GM18861 (cell line): ENCODE data around the gene FAM151A.

Source experiments
- ATAC-seq: cut with Tn5 transposase; IDR thresholded peaks from one replicate; pipeline ENCODE4 v1.9.1; 2021; ENCODE audit not compliant: unreplicated experiment

FAM151A gene

DNA sequence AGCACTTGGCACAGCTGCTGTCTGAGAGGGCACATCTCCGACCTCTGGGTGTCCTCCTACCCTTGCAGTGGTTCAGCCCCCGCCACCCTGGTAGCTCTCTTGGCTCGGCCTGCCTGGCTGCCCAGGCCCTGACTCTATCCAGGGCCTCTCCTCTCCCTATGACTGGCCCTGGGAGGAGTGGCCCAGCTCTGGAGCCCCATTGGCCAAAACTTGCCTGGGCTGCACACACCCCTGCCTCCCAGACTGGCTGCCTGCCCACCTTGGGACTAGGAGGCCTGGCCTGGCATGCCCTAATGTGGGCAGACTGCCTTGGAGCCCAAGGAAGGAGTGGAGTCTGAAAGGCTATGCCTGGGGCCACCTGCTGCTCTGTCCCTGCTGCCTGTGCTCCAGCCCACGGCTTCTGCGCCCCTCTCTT is 41.7 kb downstream of the FAM151A start:
- no peak for ATAC-seq

- no peak for ATAC-seq
These were observed 42.3 kb downstream of the FAM151A start for GRCh38 chr1:54580856-54581550.

DNA sequence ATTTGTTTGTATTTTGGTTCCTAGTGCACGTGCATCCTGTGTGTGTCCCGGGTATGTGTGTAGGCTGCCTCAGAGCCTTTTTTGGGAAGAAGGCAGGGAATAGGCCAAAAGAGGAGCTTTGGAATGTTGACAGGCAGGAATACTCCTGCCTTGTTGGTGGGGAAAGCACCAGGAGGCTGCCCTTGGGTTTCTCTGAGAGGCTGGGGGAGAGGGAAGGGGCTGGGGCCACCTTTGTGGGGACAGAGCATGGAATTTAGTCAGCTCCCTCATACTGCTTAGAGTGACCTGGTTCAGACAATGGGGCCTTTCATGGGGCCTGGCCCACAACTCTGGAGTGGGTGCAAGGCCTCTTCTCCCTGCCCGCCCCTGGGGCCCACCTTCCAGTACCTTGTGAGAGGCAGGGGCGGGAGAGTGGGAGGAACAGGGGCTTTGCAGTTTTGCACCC is 44.0 kb downstream of the FAM151A start:
- no peak for ATAC-seq

GRCh38 chr1:54577612-54578011 is 45.7 kb downstream of the FAM151A start:
- ATAC-seq = no peak

GRCh38 chr1:54575605-54576290 is 47.6 kb downstream of the FAM151A start:
- ATAC-seq = no peak

- ATAC-seq = no peak
These were observed 48.2 kb downstream of the FAM151A start for GRCh38 chr1:54575161-54575560.

GRCh38 chr1:54574158-54574778 is 49.1 kb downstream of the FAM151A start:
- no peak for ATAC-seq

GRCh38 chr1:54572542-54572850 is 50.8 kb downstream of the FAM151A start:
- no peak for ATAC-seq

GRCh38 chr1:54571803-54572541 is 51.4 kb downstream of the FAM151A start:
- no peak for ATAC-seq

- no peak for ATAC-seq
These were observed 52.0 kb downstream of the FAM151A start for GRCh38 chr1:54571326-54571725.

- ATAC-seq = no peak
These were observed 53.2 kb downstream of the FAM151A start for GRCh38 chr1:54570161-54570560.

DNA sequence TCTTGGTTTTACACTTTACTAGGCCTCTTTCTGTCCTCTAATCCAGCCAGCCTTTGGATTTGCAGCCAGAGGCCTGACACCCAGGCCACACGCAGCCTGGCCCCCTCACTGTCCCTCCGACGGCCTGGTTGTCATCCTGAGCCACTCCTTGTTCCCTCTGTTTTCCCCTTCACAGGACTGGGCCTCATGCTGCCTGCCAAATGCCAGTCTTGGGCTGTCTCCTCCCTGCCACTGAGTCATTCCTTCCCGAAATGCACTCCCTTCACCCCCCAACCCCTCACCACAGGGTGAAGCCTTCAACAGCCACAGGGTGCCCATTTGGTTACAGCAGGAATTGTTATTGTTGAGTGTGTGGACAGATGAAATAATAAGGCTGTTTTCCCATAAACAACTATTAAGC is 54.0 kb downstream of the FAM151A start:
- ATAC-seq = no peak

DNA sequence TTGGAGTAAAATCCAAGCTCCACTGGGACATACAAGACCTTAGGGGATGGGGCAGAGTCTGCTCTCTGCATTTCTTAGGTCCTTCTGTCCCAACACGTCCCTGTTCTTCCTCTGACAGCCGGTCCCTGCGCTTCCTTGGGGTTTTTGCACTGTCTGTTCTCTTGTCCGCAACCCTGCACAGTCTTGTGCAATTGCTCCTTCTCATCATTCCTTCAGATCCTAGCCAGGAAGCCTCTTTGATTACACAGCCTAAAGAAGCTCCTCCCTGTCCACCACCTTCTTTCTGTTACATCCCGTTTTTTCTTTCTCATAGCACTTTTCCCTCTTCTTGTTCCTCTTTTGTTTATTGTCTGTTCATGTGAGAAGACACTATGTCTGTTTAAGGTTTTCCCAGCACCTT is 55.4 kb downstream of the FAM151A start:
- no peak for ATAC-seq

- no peak for ATAC-seq
These were observed 56.7 kb downstream of the FAM151A start for GRCh38 chr1:54566438-54567141.

- no peak for ATAC-seq
These were observed 58.2 kb downstream of the FAM151A start for GRCh38 chr1:54565113-54565501.

GRCh38 chr1:54564312-54565112 is 58.8 kb downstream of the FAM151A start:
- no peak for ATAC-seq

DNA sequence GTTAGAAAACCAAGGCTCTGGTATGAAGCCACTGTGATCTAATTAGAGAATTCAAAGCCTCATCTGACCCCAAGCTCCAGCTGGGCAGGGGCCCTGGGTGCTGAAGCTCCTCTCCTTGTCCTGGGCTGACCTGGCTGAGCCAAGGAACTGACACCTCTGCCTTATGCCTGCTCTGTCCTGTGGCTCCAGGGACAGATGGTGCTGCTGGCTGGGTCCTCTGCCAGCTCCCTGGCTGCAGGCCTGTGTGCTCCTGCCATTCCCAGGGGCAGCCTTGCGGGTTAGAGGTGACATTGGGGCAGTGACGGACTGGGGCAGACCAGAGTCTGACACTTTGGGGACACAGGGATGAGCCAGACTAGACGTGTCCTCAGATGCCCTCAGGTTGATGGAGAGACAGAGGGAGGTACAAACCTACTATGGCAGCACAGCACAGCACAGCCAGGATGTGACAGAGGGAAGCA is 63.5 kb downstream of the FAM151A start:
- no peak for ATAC-seq
